Right ventricle myocardium superior (tissue), 1 donor: ENCODE data around the gene DSCAM. TPM values are rescaled to one million over a fixed set of nuclear protein-coding genes. Genes with fewer than 3 reads are reported as not detected.

Experiments
- ATAC-seq: fragments of 200-7000 bp; cut with Tn5 transposase; one replicate; pipeline ENCODE4 v1.9.1; 2020; ENCODE audit warnings: mild to moderate bottlenecking; ENCODE audit not compliant: poor library complexity
- DNase-seq: peaks from one replicate; pipeline ENCODE4 v3.0.0-alpha.2; 2020
- intact Hi-C: fragments of 100-400 bp; cut with DNase I; formaldehyde crosslinking; loops from one replicate; pipeline ENCODE4 v1.11.2; 2022
- total RNA-seq: library from RNA; stranded (reverse); fragmentation: NEBNext Ultra II Directional; extraction: Animal tissue kit (Norgen Biotek cat#: 25700); gene quantifications from one replicate; pipeline ENCODE4 v1.2.1, GENCODE V29; 2021
- donor health status: DM: no; HTN: yes; CAD: no; lungs with severe emphysema.

DSCAM gene
- total RNA-seq, 1 donor from 2014 or later, result not detected

- ATAC-seq (no peak), DNase-seq (no peak)
- intact Hi-C loops, result no loop called here
Measured at GRCh38 chr21:40534886-40535285, 312.1 kb downstream of the DSCAM start.

GRCh38 chr21:40531431-40532110, 315.4 kb downstream of the DSCAM start:
- DNase-seq (no peak), ATAC-seq (no peak)
- intact Hi-C loops, result no loop called here

GRCh38 chr21:40531016-40531415, 315.9 kb downstream of the DSCAM start:
- no peak for DNase-seq
- intact Hi-C loops, result no loop called here
- no peak for ATAC-seq

GRCh38 chr21:40517646-40518045, 329.3 kb downstream of the DSCAM start:
- ATAC-seq, result no peak
- intact Hi-C loops, result no loop called here
- DNase-seq, result no peak

GRCh38 chr21:40516335-40516734, 330.6 kb downstream of the DSCAM start:
- intact Hi-C loops, result no loop called here
- DNase-seq (peak; percentile 54), ATAC-seq (peak; percentile 43)

- no peak for ATAC-seq
- DNase-seq, result no peak
- intact Hi-C loops, result no loop called here
Measured at GRCh38 chr21:40512590-40512989, 334.4 kb downstream of the DSCAM start.

GRCh38 chr21:40507978-40508377, 339.0 kb downstream of the DSCAM start:
- DNase-seq, result no peak
- intact Hi-C loops, result no loop called here
- ATAC-seq, result no peak

- DNase-seq (no peak), ATAC-seq (no peak)
- intact Hi-C loops, result no loop called here
Measured at GRCh38 chr21:40505681-40506080, 341.3 kb downstream of the DSCAM start.

- intact Hi-C loops, result no loop called here
- ATAC-seq (no peak), DNase-seq (no peak)
Measured at GRCh38 chr21:40505244-40505643, 341.7 kb downstream of the DSCAM start.

GRCh38 chr21:40504825-40505224, 342.1 kb downstream of the DSCAM start:
- ATAC-seq, result no peak
- intact Hi-C loops, result no loop called here

GRCh38 chr21:40496116-40496515, 350.8 kb downstream of the DSCAM start:
- ATAC-seq, result no peak
- intact Hi-C loops, result no loop called here
- no peak for DNase-seq

More at GRCh38 chr21:40504825-40505224, 342.1 kb downstream of the DSCAM start:
- no peak for DNase-seq

GRCh38 chr21:40490408-40490807, 356.6 kb downstream of the DSCAM start:
- DNase-seq (no peak), ATAC-seq (no peak)
- intact Hi-C loops, result no loop called here

GRCh38 chr21:40489001-40489400, 358.0 kb downstream of the DSCAM start:
- no peak for DNase-seq
- intact Hi-C loops, result no loop called here

GRCh38 chr21:40481764-40482163, 365.2 kb downstream of the DSCAM start:
- DNase-seq (no peak), ATAC-seq (no peak)
- intact Hi-C loops, result no loop called here

More at GRCh38 chr21:40489001-40489400, 358.0 kb downstream of the DSCAM start:
- ATAC-seq, result no peak

- intact Hi-C loops, result no loop called here
- ATAC-seq (no peak), DNase-seq (no peak)
Measured at GRCh38 chr21:40474513-40474912, 372.4 kb downstream of the DSCAM start.

- ATAC-seq, result no peak
- DNase-seq, result no peak
- intact Hi-C loops, result no loop called here
Measured at GRCh38 chr21:40472013-40472412, 374.9 kb downstream of the DSCAM start.

GRCh38 chr21:40471103-40471502, 375.9 kb downstream of the DSCAM start:
- intact Hi-C loops, result no loop called here
- ATAC-seq (no peak), DNase-seq (no peak)

- intact Hi-C loops, result loop anchor here (5.0 kb wide), 2 partner anchors 375 to 605 kb away; no protein-coding TSS in a partner anchor
Measured at GRCh38 chr21:40466893-40467483, 380.0 kb downstream of the DSCAM start.

GRCh38 chr21:40465382-40465781, 381.6 kb downstream of the DSCAM start:
- no peak for DNase-seq
- ATAC-seq, result no peak
- intact Hi-C loops, result loop anchor here (5.0 kb wide), 2 partner anchors 377 to 607 kb away; no protein-coding TSS in a partner anchor

More at GRCh38 chr21:40466893-40467483, 380.0 kb downstream of the DSCAM start:
- no peak for DNase-seq
- ATAC-seq, result no peak

- no peak for ATAC-seq
- DNase-seq, result no peak
- intact Hi-C loops, result no loop called here
Measured at GRCh38 chr21:40463176-40463575, 383.8 kb downstream of the DSCAM start.
